Measurements from ENCODE around the gene RUNX1. TPM values are rescaled to one million over a fixed set of nuclear protein-coding genes. Genes with fewer than 3 reads are reported as not detected.

RUNX1 gene
- total RNA-seq, 1 donor from 2014 or later = 92.1 TPM

DNA sequence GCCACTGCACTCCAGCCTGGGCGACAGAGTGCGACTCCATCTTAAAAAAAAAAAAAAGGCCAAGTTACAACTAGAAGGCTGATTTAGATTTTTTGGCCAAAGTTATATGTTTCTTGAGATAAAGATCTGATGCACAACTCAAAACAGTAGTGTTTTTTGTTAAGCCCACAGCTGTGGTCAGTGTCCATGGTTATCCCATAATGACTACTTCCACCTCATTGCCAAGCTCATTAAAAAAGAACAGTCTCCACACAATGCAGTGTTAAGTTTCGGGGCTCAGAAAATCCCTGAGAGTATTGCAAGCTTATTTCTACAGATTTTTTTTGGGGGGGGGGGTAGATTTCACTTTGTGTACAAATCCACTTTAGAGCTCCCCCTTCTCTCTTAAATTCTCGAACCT is 120.5 kb downstream of the RUNX1 start:
- ChIA-PET POLR2A (interaction anchor here (0.6 to 0.7 kb wide), 2 partner anchors 39 to 60 kb away, joined by 4 to 5 read pairs; no protein-coding TSS in a partner anchor), CTCF (no interaction called here)
- peaks cover 1% of the 10 kb centered on the region for H3K36me3 Mint-ChIP-seq (ENCODE audit: low read depth)
- no peak for DNase-seq
- no peak overlapping the region for H3K4me3 Mint-ChIP-seq
- TF ChIP-seq, protein P1, sequence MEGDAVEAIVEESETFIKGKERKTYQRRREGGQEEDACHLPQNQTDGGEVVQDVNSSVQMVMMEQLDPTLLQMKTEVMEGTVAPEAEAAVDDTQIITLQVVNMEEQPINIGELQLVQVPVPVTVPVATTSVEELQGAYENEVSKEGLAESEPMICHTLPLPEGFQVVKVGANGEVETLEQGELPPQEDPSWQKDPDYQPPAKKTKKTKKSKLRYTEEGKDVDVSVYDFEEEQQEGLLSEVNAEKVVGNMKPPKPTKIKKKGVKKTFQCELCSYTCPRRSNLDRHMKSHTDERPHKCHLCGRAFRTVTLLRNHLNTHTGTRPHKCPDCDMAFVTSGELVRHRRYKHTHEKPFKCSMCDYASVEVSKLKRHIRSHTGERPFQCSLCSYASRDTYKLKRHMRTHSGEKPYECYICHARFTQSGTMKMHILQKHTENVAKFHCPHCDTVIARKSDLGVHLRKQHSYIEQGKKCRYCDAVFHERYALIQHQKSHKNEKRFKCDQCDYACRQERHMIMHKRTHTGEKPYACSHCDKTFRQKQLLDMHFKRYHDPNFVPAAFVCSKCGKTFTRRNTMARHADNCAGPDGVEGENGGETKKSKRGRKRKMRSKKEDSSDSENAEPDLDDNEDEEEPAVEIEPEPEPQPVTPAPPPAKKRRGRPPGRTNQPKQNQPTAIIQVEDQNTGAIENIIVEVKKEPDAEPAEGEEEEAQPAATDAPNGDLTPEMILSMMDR (IDR thresholded peaks at IDR 0.05) = no peak
- intact Hi-C loops (cut with micrococcal nuclease) = no loop called here
- no peak overlapping the region for H3K27ac Mint-ChIP-seq
- no peak for ATAC-seq (ENCODE audit: low read depth)
- no peaks in the 10 kb centered on the region for H3K9me3 Mint-ChIP-seq
- H3K4me1 Mint-ChIP-seq = peaks cover 55% of the 10 kb centered on the region
- H3K27me3 Mint-ChIP-seq = no peaks in the 10 kb centered on the region

DNA sequence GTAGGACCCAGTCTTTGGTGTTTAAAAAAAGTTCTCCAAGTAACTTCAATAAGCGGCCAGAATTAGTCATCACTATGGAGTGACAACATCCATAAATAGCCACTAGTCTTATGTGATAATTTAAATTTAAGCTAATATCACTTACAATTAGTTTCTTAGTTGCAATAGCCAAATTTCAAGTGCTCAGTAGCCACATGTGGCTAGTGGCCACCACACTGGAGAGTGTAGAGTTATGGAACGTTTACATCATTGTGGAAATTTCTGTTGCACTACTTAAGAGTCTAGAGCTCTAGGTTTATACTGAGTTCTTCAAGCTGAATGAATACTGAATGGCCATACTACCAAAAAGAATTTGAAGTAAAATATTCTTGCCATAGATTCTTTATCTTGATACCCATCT is 121.1 kb downstream of the RUNX1 start:
- ChIA-PET POLR2A (no interaction called here), CTCF (no interaction called here)
- Mint-ChIP-seq H3K27me3 (no peaks in the 10 kb centered on the region), H3K9me3 (no peaks in the 10 kb centered on the region), H3K4me1 (peaks cover 55% of the 10 kb centered on the region), H3K4me3 (no peak overlapping the region), H3K27ac (no peak overlapping the region), H3K36me3 (ENCODE audit: low read depth) (peaks cover 2% of the 10 kb centered on the region)
- ATAC-seq (ENCODE audit: low read depth) = no peak
- intact Hi-C loops (cut with micrococcal nuclease) = no loop called here
- TF ChIP-seq, protein P1 (IDR thresholded peaks at IDR 0.05) = no peak
- DNase-seq = no peak

DNA sequence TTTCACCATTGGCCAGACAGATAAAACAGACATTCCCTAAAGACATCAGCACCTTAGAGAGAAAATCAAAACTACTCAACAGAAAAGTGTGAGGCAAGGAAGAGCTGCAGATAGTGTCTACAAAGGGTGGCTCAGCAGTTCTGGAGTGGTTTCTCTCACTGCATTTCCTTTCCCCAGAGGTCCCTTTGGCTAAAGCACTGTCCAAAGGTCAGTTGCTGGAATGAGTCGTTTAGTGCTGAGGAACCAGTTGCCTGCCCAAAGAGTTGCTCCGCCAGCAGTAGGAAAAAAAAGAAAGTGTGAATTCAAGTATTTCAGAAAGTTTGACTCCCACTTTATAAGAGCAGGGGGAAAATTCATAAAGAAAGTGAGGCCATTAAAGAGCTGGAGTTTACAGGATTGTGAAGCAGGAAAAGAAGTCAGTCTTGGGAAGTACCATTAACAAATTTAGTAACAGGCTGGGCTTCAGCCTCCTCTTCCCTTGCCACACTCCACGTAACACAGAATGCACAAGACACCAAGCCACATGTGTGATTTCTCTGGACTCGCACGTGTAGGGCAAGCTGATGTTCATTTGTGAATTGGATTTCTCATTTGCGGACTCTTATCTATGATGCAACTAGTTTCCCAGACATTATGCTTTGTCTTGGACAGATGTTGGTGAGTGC is 122.2 kb downstream of the RUNX1 start:
- intact Hi-C loops (cut with micrococcal nuclease) = no loop called here
- Mint-ChIP-seq H3K36me3 (ENCODE audit: low read depth) (peaks cover 10% of the 10 kb centered on the region), H3K4me3 (no peak overlapping the region), H3K4me1 (peaks cover 57% of the 10 kb centered on the region), H3K27ac (no peak overlapping the region), H3K27me3 (no peaks in the 10 kb centered on the region), H3K9me3 (no peaks in the 10 kb centered on the region)
- DNase-seq (no peak), ATAC-seq (ENCODE audit: low read depth) (no peak)
- TF ChIP-seq, protein P1 (IDR thresholded peaks at IDR 0.05) = no peak
- ChIA-PET CTCF (no interaction called here), POLR2A (interaction anchor here (0.5 kb wide), 1 partner anchor 9 kb away, joined by 8 read pairs; no protein-coding TSS in a partner anchor)

DNA sequence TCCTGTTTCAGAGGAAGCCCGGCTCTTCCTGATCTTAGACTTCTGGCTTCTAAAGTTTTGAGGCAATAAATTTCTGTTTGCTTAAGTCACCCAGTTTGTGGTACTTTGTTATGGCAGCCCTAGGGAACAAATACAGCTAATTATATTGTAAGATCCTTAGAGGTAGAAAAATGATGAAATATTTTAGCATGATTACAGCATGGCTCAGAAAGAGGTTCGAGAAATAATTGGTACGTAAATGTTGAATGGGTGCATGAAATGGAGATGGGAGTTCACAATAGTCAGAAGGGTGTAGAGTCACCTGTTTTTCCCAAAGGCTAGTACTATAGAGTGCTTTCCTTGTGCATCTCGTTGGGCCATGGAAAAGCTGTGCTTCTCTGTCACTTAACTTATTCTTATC is 123.5 kb downstream of the RUNX1 start:
- POLR2A ChIA-PET = no interaction called here
- peak overlapping the region; percentile 66 for H3K4me3 Mint-ChIP-seq

More for the DNA sequence above, 123.5 kb downstream of the RUNX1 start:
- intact Hi-C loops (cut with micrococcal nuclease) = loop anchor here (2.0 kb wide), 1 partner anchor 15 kb away; no protein-coding TSS in a partner anchor
- peaks cover 11% of the 10 kb centered on the region for H3K36me3 Mint-ChIP-seq (ENCODE audit: low read depth)
- no peak for DNase-seq
- H3K27ac Mint-ChIP-seq = peak overlapping the region; percentile 78
- TF ChIP-seq, protein P1 (IDR thresholded peaks at IDR 0.05) = no peak
- H3K4me1 Mint-ChIP-seq = peaks cover 61% of the 10 kb centered on the region
- CTCF ChIA-PET = no interaction called here
- H3K27me3 Mint-ChIP-seq = no peaks in the 10 kb centered on the region
- no peaks in the 10 kb centered on the region for H3K9me3 Mint-ChIP-seq
- no peak for ATAC-seq (ENCODE audit: low read depth)

Data from activated B cell treated with CpG ODN at 0.5 μM for 24 hours (primary cell).